Pulmonary artery endothelial cell (primary cell): ENCODE results near the gene FBXL13. TPM values are rescaled to one million over a fixed set of nuclear protein-coding genes. Genes with fewer than 3 reads are reported as not detected.
"Not testable (repeated sequence)": the region's sequence is repeated elsewhere in the genome, so short reads cannot be mapped to it uniquely, and the experiment has no call there.

ENCODE experiments used
- DNase-seq: peaks from one replicate; pipeline ENCODE4 v3.0.0-alpha.2; 2011; ENCODE audit warnings: low read depth, low spot score
- total RNA-seq: library from RNA; depleted of rRNA; stranded (reverse); fragments of >200 nt; gene quantifications from 2 replicates; pipeline ENCODE4 v1.2.3, GENCODE V29; 2014

Gene FBXL13
- 0.73 and 3.0 TPM in 2 replicates for total RNA-seq

- DNase-seq, result peak; percentile 60
These were observed at the start of gene FBXL13, which contains the start of gene ARMC10 for GRCh38 chr7:103074519-103075336. Gene FBXL13 (minus strand): TSS chr7:103074796. Gene ARMC10 (plus strand): TSS chr7:103075140. CDS start chr7:103075273, 133 bp downstream.

DNA sequence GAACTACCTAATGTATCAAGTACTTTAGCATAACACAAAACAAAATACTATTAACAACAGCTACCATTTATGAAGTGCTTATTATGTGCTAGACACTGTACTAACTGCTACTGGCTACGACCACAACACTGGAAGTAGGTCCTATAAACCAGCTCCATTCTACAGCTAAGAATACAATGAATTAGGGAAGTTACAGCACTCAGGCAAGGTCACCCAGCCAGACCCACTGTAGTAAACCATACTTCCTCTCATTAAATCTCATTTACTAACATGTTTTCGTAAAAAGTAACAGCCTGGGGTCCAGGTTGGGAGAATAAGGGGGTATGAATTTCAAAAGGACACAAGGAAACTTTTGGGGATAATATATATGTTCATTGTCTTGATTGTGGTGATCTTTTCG lies 48.9 kb upstream of the FBXL13 start:
- no peak for DNase-seq

GRCh38 chr7:103121641-103122040 lies 47.0 kb upstream of the FBXL13 start:
- DNase-seq, result no peak

DNA sequence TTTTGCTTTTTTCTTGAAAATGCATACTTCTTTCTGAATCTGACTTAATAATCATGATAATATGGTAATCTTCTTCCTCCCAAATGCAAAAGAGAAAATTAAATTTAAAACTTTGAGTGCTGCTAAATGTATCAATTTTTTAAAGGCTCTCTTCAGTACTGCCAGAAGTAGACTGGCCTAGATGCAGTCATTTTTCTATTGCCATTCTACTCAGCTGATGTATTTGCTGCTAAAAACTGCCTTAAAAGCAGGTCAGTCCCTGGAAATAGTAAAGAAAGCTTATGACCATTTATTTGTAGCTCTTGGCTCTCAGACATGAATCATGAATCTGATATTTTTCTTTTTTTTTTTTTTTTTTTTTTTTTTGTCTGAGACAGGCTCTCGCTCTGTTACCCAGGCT lies 45.8 kb upstream of the FBXL13 start:
- no peak for DNase-seq

- DNase-seq, result no peak
These were observed 45.2 kb upstream of the FBXL13 start for GRCh38 chr7:103119791-103120291.

GRCh38 chr7:103117465-103117864 lies 42.9 kb upstream of the FBXL13 start:
- DNase-seq, result no peak

DNA sequence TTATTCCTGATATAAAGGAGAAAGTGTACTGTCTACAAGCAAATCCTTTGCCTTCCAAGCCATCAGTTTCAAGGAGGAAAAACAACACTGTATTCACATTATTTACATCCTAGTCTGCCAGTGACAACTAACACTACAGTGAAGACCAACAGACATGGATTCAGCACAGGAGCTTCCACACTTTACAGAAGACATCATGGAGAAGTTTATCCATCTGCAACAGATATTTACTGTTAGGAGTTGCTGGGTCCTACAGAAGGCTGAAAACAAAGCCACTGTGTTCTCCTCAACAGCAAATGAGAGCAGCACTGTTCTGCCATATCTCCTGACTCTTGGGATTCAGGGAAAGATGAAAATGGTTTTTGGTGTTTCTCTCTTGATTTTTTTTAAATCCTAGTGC lies 42.4 kb upstream of the FBXL13 start:
- no peak for DNase-seq

DNA sequence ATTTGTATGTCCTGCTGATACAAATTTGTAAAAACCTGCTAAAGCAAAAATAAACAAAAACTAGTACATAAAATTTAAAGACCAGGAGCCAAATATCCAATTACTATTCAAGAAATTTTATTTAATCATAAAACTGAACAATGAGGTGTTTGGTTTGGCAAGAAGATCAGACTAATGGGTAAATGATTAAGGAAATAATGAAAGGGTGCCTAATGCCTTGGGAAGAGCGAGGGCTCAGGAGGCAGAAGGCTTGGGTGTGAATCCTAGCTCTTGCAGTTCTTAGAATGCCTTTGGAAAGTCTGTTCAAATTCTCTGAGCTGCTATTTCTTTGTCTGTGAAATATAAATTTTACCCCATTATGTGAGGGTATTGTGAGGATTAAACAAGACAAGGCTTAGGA lies 41.9 kb upstream of the FBXL13 start:
- no peak for DNase-seq

DNA sequence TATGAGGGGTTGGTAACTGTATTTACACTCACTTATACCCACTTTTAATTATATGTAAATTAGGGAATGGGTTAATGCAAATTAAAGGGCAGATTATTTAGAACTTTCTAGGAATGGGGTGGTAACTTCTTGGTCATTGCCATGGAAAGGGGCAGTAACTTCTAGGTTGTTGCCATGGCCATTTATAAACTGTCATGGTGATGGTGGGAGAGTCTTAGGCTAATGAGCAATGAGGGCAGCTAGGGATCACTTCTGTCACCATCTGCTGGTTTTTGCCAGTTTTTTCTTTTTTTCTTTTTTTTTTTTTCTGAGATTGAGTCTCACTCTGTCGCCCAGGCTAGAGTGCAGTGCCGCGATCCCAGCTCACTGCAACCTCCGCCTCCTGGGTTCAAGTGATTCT lies 41.2 kb upstream of the FBXL13 start:
- DNase-seq, result no peak

DNA sequence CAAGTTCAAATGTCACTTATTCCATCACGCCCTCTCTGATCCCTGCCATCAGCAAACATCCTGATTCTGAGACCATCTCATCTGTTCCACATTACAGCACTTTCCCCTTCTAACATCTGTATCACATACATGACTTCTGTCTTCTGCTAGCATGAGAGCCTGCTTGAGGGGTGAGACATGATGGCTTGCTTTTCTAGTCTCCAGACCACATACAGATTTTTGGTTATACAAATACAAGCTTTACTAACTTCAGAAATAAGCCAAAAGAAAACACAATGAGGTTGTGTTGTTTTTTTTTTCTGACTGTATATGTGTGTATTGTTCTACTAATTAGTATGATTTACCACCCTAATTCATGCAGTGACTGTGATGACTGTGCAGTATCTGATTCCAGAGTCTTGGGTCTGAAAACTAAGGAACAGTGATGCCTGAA lies 40.0 kb upstream of the FBXL13 start:
- DNase-seq, result no peak

- DNase-seq, result no peak
These were observed 38.6 kb upstream of the FBXL13 start for GRCh38 chr7:103113164-103113563.

- not testable (repeated sequence) for DNase-seq
These were observed 32.1 kb upstream of the FBXL13 start for GRCh38 chr7:103106703-103107070.

GRCh38 chr7:103106005-103106702 lies 31.6 kb upstream of the FBXL13 start:
- DNase-seq, result no peak

DNA sequence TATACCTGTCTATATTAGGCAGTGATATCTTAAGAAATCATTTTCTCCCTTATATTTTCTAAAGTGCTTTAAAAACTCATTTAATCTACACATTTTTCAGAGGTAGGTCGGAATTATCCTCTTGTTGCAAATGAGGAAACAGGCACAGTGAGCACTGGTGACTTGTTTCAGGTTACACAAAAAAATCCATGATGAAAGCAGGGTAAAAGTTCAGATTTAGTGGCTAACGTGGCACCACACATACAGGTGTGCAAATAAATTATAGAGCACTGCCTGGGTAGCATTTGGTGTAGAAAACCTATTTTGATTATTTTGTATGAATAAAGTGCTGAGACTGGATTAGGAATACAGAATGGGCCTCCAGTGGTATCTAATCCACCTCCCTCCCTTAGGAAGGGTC lies 26.9 kb upstream of the FBXL13 start:
- no peak for DNase-seq

DNA sequence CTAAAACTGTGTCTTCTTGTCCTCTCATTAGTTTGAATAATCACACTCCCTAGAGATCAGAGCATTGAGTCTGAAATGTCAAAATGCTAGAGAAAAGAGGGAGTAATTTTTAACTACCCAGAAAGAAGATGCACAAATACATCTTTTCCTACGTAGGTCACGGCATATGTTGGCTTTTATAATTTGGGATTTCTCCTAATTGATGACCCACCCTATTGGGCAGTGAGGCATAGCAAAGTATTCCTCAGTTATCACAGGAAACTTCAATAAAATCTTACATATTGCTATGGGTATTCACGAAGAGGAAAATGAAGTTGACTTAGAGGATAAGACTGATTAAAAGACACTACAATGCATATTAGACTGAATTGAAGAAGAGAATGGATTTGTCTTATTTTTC lies 25.8 kb upstream of the FBXL13 start:
- DNase-seq, result no peak

GRCh38 chr7:103097041-103097440 lies 22.4 kb upstream of the FBXL13 start:
- DNase-seq, result no peak

GRCh38 chr7:103095558-103095957 lies 21.0 kb upstream of the FBXL13 start:
- not testable (repeated sequence) for DNase-seq

GRCh38 chr7:103094102-103094501 lies 19.5 kb upstream of the FBXL13 start:
- DNase-seq, result no peak

DNA sequence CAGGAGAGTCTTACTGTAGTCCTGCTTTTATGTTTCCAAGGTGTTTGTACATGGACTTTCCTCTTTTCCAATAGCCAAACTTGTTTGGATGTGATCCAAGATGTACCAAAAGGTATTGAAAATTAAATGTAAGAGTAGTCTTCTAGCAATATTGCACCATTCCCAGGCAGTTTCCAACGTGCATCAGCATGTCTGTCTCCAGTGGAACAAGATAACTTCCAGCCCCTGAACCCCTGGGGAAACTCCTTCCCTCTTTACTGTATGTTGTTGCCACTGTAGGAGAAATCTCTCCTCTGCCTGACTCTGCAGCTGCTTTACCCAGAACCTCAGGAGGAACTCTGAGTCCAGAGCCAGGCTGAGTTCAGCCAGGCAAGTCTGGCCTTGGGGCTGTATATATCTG lies 18.8 kb upstream of the FBXL13 start:
- DNase-seq, result no peak

GRCh38 chr7:103092321-103092720 lies 17.7 kb upstream of the FBXL13 start:
- DNase-seq, result not testable (repeated sequence)

DNA sequence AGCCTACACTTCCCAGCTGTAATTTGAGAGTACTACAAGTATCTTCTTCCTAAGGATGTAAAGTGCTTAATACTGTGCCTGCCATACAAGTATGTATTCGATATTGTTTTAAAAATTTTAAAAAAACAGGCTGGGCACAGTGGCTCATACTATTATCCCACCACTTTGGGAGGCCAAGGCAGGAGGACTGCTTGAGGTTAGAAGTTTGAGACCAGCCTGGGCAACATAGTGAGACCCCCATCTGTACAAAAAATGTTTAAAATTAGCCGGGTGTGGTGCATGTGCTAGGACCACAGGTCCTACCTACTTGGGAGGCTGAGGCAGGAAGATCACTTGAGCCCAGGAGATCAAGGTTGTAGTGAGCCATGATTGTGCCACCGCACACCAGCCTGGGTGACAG lies 8.6 kb upstream of the FBXL13 start:
- DNase-seq, result no peak

DNA sequence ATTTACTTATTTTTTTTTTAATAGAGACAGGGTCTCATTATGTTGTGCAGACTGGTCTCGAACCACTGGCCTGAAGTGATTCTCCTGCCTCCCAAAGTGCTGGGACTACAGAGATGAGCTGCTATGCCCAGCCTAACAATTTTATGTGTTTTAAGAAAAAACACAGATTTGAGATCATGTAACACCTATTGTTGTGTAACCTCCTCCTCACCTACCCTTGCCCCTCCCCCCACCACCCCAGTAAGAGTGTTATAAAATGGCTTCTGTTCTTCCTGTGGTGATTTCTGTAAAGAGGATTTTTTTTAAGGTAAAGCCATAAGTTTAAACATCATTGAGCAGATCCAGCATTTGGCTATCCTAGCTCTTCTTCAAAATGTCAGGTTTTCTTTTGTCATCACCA lies 7.9 kb upstream of the FBXL13 start:
- DNase-seq, result no peak

DNA sequence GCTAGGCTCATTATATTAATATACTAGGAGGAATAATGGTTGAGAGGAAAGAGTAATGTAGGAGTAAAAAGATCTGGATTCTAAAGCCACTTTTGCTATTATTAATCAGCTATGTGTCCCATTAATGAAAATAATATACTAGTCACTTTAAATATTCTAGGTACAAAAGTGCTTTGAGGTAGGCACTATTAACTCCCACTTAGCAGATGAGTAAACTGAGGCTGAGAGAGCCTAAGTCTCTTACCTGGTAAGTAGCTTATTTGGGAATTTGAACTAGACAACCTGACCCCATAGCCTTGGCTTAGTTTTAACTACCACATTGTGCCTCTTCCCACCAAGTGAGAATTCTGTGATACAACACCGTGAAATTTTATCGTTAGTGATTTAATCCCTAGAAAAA lies 6.3 kb upstream of the FBXL13 start:
- no peak for DNase-seq
